ENCODE data around the gene TIRAP. TPM values are rescaled to one million over a fixed set of nuclear protein-coding genes. Genes with fewer than 3 reads are reported as not detected.

Gene TIRAP
- polyA plus RNA-seq, 1 of the 3 experiments (the other 2 are of a cell fraction) = 5.5 TPM

DNA sequence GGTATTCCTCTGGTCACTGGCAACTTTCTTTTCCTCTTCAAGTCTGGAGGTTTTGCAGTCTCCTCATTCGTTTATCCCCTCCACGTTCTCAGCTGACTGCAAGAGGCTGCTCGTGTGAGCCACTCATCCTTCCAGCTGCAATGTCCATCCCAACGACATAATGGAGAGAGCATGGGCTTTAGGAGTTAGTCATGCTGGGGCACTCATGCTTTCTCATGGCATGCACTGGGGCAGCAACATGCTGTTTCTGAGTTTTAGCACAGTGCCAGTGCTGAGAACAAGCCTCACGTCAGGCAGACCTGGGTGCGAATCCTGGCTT, 28.1 kb downstream of the TIRAP start:
- Histone ChIP-seq H3K79me2 (ENCODE audit: insufficient read depth) (no peaks in the 10 kb centered on the region), H3K9me3 (no peaks in the 10 kb centered on the region), H2AFZ (ENCODE audit: low read depth) (no peak overlapping the region), H3K4me1 (ENCODE audit: control insufficient read depth in 1 of 2, insufficient read depth in 2 of 2, low read depth in 1 of 2, low read length in 1 of 2) (peaks cover 4% of the 10 kb centered on the region in 2 experiments; a peak in 2 of 4 replicates), H3K9me2 (no peaks in the 10 kb centered on the region), H3K4me3 (ENCODE audit: low read depth in 2 of 2, low read length in 1 of 2) (no peak overlapping the region), H3K36me3 (replicated peaks in 1 of 2; ENCODE audit: control insufficient read depth in 1 of 2, insufficient read depth in 2 of 2, low read length in 1 of 2) (peaks cover 6 to 11% of the 10 kb centered on the region in 2 experiments), H3K4me2 (peak overlapping the region; percentile 25; the same call in 1 of the 2 replicates), H3K27ac (ENCODE audit: low read depth in 2 of 2, low read length in 1 of 2) (no peak overlapping the region), H3K27me3 (ENCODE audit: insufficient read depth) (no peaks in the 10 kb centered on the region), H4K20me1 (ENCODE audit: insufficient read depth) (no peaks in the 10 kb centered on the region), H3K9ac (no peak overlapping the region), H3F3A (replicated peaks; ENCODE audit: insufficient read depth) (peaks cover 18% of the 10 kb centered on the region)
- DNase-seq = no peak
- CTCF ChIA-PET = interaction anchor here (0.6 to 10.0 kb wide), 51 partner anchors 8 to 1035 kb away, joined by 3 to 172 read pairs (median 5); partner anchors contain the start of genes ST3GAL4 and TIRAP
- TF ChIP-seq TAF1 (IDR thresholded peaks at IDR 0.05; ENCODE audit: borderline replicate concordance, low read depth, low read length) (no peak), TCF12 (IDR thresholded peaks at IDR 0.05) (no peak), RCOR1 (IDR thresholded peaks at IDR 0.05; ENCODE audit: low read length) (no peak), EP300 (IDR thresholded peaks at IDR 0.05; ENCODE audit: borderline replicate concordance in 1 of 2, low read depth in 1 of 2, low read length in 1 of 2) (no peak), MEF2A (IDR thresholded peaks at IDR 0.05; ENCODE audit: borderline replicate concordance, low read depth) (no peak)
- TF ChIP-seq, protein P1, sequence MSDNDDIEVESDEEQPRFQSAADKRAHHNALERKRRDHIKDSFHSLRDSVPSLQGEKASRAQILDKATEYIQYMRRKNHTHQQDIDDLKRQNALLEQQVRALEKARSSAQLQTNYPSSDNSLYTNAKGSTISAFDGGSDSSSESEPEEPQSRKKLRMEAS (IDR thresholded peaks at IDR 0.05; ENCODE audit: low read depth) = no peak
- POLR2A ChIA-PET = interaction anchor here (1.6 kb wide), 1 partner anchor 170 kb away, joined by 12 read pairs; no protein-coding TSS in a partner anchor
- WGBS (ENCODE audit: low lambda C conversion rate) = 82% methylated on average over 5 of the region's 6 CpGs

DNA sequence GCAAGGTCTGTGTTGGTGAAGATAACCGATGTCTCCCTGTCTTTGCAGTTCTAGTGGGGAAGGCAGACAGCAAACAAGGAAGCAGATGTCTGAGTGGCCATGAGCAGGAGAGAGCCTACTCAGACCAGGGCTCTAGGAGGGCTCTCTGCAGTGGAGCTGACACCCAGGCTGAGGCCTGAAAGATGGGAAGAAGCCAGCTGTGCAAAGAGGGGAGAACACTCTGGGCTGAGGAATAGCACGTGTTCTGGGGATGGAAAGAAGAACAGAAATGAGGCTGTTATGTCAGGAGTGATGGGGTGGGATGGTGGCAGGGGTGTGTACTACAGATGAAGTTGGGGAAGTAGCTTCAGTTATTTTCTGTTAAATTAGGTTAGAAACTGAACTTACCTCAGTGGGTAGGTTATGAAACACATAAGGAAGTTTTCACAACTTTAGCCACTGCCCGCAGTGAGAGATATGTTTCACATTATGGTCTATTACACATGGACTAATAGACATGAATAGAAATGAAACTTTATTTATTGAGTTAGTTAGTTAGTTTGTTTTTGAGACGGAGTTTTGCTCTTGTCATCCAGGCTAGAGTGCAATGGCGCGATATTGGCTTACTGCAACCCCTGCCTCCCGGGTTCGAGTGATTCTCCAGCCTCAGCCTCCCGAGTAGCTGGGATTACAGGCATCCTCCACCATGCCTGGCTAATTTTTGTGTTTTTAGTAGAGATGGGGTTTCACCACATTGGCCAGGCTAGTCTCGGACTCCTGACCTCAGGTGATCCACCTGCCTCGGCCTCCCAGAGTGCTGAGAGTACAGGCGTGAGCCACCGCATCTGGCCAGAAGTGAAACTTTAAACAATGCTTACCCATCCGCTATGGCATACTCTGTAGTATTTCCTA, 28.8 kb downstream of the TIRAP start:
- Histone ChIP-seq H3K9me2 (no peaks in the 10 kb centered on the region), H2AFZ (ENCODE audit: low read depth) (no peak overlapping the region), H3K4me2 (no peak overlapping the region), H3K79me2 (ENCODE audit: insufficient read depth) (no peaks in the 10 kb centered on the region; the same call in 1 of the 2 replicates), H3K4me3 (ENCODE audit: low read depth in 2 of 2, low read length in 1 of 2) (no peak overlapping the region), H3K27me3 (ENCODE audit: insufficient read depth) (no peaks in the 10 kb centered on the region), H3F3A (replicated peaks; ENCODE audit: insufficient read depth) (peaks cover 18% of the 10 kb centered on the region), H3K4me1 (ENCODE audit: control insufficient read depth in 1 of 2, insufficient read depth in 2 of 2, low read depth in 1 of 2, low read length in 1 of 2) (peaks cover 4% of the 10 kb centered on the region in 2 experiments; a peak in 2 of 4 replicates), H3K9ac (no peak overlapping the region), H4K20me1 (ENCODE audit: insufficient read depth) (no peaks in the 10 kb centered on the region), H3K36me3 (replicated peaks in 1 of 2; ENCODE audit: control insufficient read depth in 1 of 2, insufficient read depth in 2 of 2, low read length in 1 of 2) (peaks cover 6 to 11% of the 10 kb centered on the region in 2 experiments), H3K9me3 (no peaks in the 10 kb centered on the region), H3K27ac (ENCODE audit: low read depth in 2 of 2, low read length in 1 of 2) (no peak overlapping the region)
- CTCF ChIA-PET = interaction anchor here (0.8 to 10.0 kb wide), 31 partner anchors 8 to 1035 kb away, joined by 3 to 172 read pairs (median 6); no protein-coding TSS in a partner anchor
- WGBS (ENCODE audit: low lambda C conversion rate) = 98% methylated on average over 13 of the region's 14 CpGs
- DNase-seq = no peak
- POLR2A ChIA-PET = interaction anchor here (1.6 kb wide), 1 partner anchor 169 kb away, joined by 12 read pairs; no protein-coding TSS in a partner anchor
- TF ChIP-seq TCF12 (IDR thresholded peaks at IDR 0.05) = no peak
- no peak for TF ChIP-seq SIN3A (IDR thresholded peaks at IDR 0.05; ENCODE audit: borderline replicate concordance, low read depth, low read length)
- no peak for TF ChIP-seq FOXJ3 (CRISPR knock-in tag; IDR thresholded peaks at IDR 0.05)
- TF ChIP-seq, protein P2, sequence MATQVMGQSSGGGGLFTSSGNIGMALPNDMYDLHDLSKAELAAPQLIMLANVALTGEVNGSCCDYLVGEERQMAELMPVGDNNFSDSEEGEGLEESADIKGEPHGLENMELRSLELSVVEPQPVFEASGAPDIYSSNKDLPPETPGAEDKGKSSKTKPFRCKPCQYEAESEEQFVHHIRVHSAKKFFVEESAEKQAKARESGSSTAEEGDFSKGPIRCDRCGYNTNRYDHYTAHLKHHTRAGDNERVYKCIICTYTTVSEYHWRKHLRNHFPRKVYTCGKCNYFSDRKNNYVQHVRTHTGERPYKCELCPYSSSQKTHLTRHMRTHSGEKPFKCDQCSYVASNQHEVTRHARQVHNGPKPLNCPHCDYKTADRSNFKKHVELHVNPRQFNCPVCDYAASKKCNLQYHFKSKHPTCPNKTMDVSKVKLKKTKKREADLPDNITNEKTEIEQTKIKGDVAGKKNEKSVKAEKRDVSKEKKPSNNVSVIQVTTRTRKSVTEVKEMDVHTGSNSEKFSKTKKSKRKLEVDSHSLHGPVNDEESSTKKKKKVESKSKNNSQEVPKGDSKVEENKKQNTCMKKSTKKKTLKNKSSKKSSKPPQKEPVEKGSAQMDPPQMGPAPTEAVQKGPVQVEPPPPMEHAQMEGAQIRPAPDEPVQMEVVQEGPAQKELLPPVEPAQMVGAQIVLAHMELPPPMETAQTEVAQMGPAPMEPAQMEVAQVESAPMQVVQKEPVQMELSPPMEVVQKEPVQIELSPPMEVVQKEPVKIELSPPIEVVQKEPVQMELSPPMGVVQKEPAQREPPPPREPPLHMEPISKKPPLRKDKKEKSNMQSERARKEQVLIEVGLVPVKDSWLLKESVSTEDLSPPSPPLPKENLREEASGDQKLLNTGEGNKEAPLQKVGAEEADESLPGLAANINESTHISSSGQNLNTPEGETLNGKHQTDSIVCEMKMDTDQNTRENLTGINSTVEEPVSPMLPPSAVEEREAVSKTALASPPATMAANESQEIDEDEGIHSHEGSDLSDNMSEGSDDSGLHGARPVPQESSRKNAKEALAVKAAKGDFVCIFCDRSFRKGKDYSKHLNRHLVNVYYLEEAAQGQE (IDR thresholded peaks at IDR 0.05; ENCODE audit: low read depth, low read length) = no peak
- TF ChIP-seq, protein P3, sequence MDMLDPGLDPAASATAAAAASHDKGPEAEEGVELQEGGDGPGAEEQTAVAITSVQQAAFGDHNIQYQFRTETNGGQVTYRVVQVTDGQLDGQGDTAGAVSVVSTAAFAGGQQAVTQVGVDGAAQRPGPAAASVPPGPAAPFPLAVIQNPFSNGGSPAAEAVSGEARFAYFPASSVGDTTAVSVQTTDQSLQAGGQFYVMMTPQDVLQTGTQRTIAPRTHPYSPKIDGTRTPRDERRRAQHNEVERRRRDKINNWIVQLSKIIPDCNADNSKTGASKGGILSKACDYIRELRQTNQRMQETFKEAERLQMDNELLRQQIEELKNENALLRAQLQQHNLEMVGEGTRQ (IDR thresholded peaks at IDR 0.05; ENCODE audit: borderline replicate concordance, low read depth, low read length) = no peak
- TF ChIP-seq TAF1 (IDR thresholded peaks at IDR 0.05; ENCODE audit: borderline replicate concordance, low read depth, low read length) = no peak
- no peak for TF ChIP-seq FOSL2 (IDR thresholded peaks at IDR 0.05; ENCODE audit: borderline replicate concordance, low read depth)
